HepG2 (cell line): ENCODE results near the gene CEACAM8. TPM values are rescaled to one million over a fixed set of nuclear protein-coding genes. Genes with fewer than 3 reads are reported as not detected.

Source experiments
- ARNT2 ChIP-seq: sonication (generic); formaldehyde crosslinking; IDR thresholded peaks from 2 replicates; pipeline ENCODE4 v1.8.0; 2022; ENCODE audit warnings: mild to moderate bottlenecking, low read depth, missing genetic modification reagents, moderate library complexity
- DR1 ChIP-seq: sonication (generic); formaldehyde crosslinking; IDR thresholded peaks from 2 replicates; pipeline ENCODE4 v1.8.0; 2021; ENCODE audit warnings: mild to moderate bottlenecking, missing genetic modification reagents, inconsistent platforms
- ELF1 ChIP-seq: sonication (generic); formaldehyde crosslinking; IDR thresholded peaks from 2 replicates; pipeline ENCODE4 v1.4.0; 2020; ENCODE audit warnings: missing genetic modification reagents
- KLF12 ChIP-seq: sonication (generic); formaldehyde crosslinking; IDR thresholded peaks from 2 replicates; pipeline ENCODE4 v1.4.0; 2020; ENCODE audit warnings: missing genetic modification reagents, borderline replicate concordance
- MAFF ChIP-seq: IDR thresholded peaks from 2 replicates; pipeline ENCODE4 v1.6.1; 2011; ENCODE audit warnings: low read depth, low read length, improper control_type of control experiment
- MAFG ChIP-seq: sonication (generic); formaldehyde crosslinking; IDR thresholded peaks from 2 replicates; pipeline ENCODE4 v1.5.1; 2020; ENCODE audit warnings: mild to moderate bottlenecking, missing genetic modification reagents
- MAZ ChIP-seq, 2 experiments: sonication (generic) in 1 of 2; formaldehyde crosslinking in 1 of 2; IDR thresholded peaks; 2 replicates each; pipeline versions ENCODE4 v1.5.0 to v1.6.1; 2012 to 2020; ENCODE audit warnings: low read depth in 2 of 2, mild to moderate bottlenecking in 2 of 2, borderline replicate concordance in 1 of 2, improper control_type of control experiment in 1 of 2, low read length in 1 of 2, missing genetic modification reagents in 1 of 2, moderate library complexity in 1 of 2
- SALL1 ChIP-seq: sonication (generic); formaldehyde crosslinking; IDR thresholded peaks from 2 replicates; pipeline ENCODE4 v1.8.0; 2022; ENCODE audit warnings: mild to moderate bottlenecking, missing genetic modification reagents
- STAG1 ChIP-seq: sonication (generic); formaldehyde crosslinking; IDR thresholded peaks from 2 replicates; pipeline ENCODE4 v1.4.0; 2020; ENCODE audit warnings: missing genetic modification reagents
- TRIM24 ChIP-seq: sonication (generic); formaldehyde crosslinking; IDR thresholded peaks from 2 replicates; pipeline ENCODE4 v1.8.0; 2022; ENCODE audit warnings: mild to moderate bottlenecking, missing genetic modification reagents
- ZMYM4 ChIP-seq: sonication (generic); formaldehyde crosslinking; IDR thresholded peaks from 2 replicates; pipeline ENCODE4 v1.8.1; 2023; ENCODE audit warnings: mild to moderate bottlenecking, missing genetic modification reagents
- ZNF225 ChIP-seq: sonication (generic); formaldehyde crosslinking; IDR thresholded peaks from 2 replicates; pipeline ENCODE4 v1.4.0; 2020; ENCODE audit warnings: mild to moderate bottlenecking, missing genetic modification reagents
- ZNF451 ChIP-seq: sonication (generic); formaldehyde crosslinking; IDR thresholded peaks from 2 replicates; pipeline ENCODE4 v1.5.0; 2020; ENCODE audit warnings: mild to moderate bottlenecking, missing genetic modification reagents
- ZNF547 ChIP-seq: sonication (generic); formaldehyde crosslinking; IDR thresholded peaks from 2 replicates; pipeline ENCODE4 v1.5.1; 2020; ENCODE audit warnings: mild to moderate bottlenecking, missing genetic modification reagents
- polyA plus RNA-seq, 8 experiments: library from polyadenylated mRNA; depleted of rRNA in 3 of 8; stranded (reverse) in 7 of 8; unstranded in 1 of 8; fragments of >200 nt; fragmentation: Illumina TruSeq in 4 of 8; extraction: Trizol in 4 of 8; gene quantifications; 2 replicates each; pipeline versions ENCODE4 v1.2.1 to v1.2.3, GENCODE V29; 2011 to 2016; ENCODE audit warnings: low read depth in 4 of 8, missing spikeins in 1 of 8, mixed read lengths in 1 of 8; ENCODE audit not compliant: insufficient read depth in 1 of 8
- total RNA-seq, 5 experiments: library from RNA; depleted of rRNA; stranded (reverse); fragments of >200 nt; fragmentation: Illumina TruSeq; extraction: Trizol; gene quantifications; 2 replicates each; pipeline ENCODE4 v1.2.3, GENCODE V29; 2016; ENCODE audit warnings: low read depth in 1 of 5
- TF ChIP-seq, protein P1 (sequence below): sonication (generic); formaldehyde crosslinking; IDR thresholded peaks from 2 replicates; pipeline ENCODE4 v1.4.0; 2020; ENCODE audit warnings: mild to moderate bottlenecking, missing genetic modification reagents, borderline replicate concordance

The CEACAM8 gene
- total and polyA plus RNA-seq, 2 of the 13 experiments (the other 11 are each of a cell fraction or from before 2014, with no cell fraction given), result not detected

DNA sequence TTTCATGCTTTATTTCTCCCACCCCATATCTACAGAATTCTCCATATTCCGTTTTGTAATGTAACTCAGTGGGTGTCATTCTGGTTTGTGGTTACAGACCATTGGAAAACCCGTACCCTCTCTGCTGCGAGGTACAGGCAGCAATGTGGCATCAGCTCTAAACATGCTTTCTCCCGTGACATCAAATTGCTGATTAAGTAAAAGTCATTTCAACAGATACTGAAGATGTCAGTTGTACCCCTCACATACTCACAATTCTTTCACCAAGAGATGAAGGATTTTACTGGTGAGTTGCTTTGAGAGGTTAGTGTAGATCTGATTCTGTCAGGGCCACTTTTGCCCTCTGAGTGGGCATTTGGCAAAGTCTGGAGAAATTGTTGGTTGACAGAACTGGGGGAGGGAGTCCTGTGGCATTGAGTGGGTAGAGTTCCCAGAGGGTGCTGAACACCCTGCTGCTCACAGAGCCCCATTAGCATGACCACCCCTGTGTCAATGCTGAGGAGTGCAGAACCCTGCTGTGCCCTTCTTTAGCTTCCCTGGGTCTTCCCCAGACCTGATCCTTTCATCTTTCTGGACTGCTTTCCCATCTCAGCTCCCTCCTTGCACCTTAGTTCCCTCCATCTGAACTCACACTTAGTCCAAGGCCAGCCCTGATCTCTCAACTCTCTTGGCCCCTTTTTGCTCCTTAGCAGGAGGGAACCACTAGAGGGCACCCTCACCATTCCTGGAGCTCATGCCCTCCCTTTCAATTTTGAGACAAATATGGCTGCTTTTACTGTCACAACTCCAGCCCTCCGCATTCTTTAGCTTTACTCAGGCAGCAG lies 39.9 kb upstream of the CEACAM8 start (continued):
- TF ChIP-seq STAG1, result peak; percentile 50
- no peak for TF ChIP-seq ARNT2 (CRISPR knock-in tag)
- TF ChIP-seq MAZ (IDR thresholded peaks at IDR 0.05; ENCODE audit: borderline replicate concordance, low read depth, low read length), result no peak
- TF ChIP-seq MAZ (CRISPR knock-in tag; IDR thresholded peaks at IDR 0.05; ENCODE audit: low read depth), result no peak
- no peak for TF ChIP-seq MAFG (CRISPR knock-in tag)
- TF ChIP-seq TRIM24 (CRISPR knock-in tag), result no peak
- 0 out of 2 replicates have a peak, but pooled peaks have one; percentile 22 for TF ChIP-seq ZMYM4 (CRISPR knock-in tag)
- TF ChIP-seq SALL1 (CRISPR knock-in tag), result no peak
- no peak for TF ChIP-seq ZNF225 (CRISPR knock-in tag)
- TF ChIP-seq ELF1, result no peak
- TF ChIP-seq, protein P1, sequence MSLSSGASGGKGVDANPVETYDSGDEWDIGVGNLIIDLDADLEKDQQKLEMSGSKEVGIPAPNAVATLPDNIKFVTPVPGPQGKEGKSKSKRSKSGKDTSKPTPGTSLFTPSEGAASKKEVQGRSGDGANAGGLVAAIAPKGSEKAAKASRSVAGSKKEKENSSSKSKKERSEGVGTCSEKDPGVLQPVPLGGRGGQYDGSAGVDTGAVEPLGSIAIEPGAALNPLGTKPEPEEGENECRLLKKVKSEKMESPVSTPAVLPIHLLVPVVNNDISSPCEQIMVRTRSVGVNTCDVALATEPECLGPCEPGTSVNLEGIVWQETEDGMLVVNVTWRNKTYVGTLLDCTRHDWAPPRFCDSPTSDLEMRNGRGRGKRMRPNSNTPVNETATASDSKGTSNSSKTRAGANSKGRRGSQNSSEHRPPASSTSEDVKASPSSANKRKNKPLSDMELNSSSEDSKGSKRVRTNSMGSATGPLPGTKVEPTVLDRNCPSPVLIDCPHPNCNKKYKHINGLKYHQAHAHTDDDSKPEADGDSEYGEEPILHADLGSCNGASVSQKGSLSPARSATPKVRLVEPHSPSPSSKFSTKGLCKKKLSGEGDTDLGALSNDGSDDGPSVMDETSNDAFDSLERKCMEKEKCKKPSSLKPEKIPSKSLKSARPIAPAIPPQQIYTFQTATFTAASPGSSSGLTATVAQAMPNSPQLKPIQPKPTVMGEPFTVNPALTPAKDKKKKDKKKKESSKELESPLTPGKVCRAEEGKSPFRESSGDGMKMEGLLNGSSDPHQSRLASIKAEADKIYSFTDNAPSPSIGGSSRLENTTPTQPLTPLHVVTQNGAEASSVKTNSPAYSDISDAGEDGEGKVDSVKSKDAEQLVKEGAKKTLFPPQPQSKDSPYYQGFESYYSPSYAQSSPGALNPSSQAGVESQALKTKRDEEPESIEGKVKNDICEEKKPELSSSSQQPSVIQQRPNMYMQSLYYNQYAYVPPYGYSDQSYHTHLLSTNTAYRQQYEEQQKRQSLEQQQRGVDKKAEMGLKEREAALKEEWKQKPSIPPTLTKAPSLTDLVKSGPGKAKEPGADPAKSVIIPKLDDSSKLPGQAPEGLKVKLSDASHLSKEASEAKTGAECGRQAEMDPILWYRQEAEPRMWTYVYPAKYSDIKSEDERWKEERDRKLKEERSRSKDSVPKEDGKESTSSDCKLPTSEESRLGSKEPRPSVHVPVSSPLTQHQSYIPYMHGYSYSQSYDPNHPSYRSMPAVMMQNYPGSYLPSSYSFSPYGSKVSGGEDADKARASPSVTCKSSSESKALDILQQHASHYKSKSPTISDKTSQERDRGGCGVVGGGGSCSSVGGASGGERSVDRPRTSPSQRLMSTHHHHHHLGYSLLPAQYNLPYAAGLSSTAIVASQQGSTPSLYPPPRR (CRISPR knock-in tag), result no peak
- TF ChIP-seq ZNF451 (CRISPR knock-in tag), result no peak
- TF ChIP-seq DR1 (CRISPR knock-in tag), result no peak
- TF ChIP-seq KLF12 (CRISPR knock-in tag), result no peak
- no peak for TF ChIP-seq ZNF547 (CRISPR knock-in tag)
- peak; percentile 39; the same call in 1 of the 2 replicates for TF ChIP-seq MAFF
